Nephron (organoid): ENCODE results near the gene ITSN2.
"Not testable (repeated sequence)": the region's sequence is repeated elsewhere in the genome, so short reads cannot be mapped to it uniquely, and the experiment has no call there.

Experiments
- H3K27ac Mint-ChIP-seq, 3 experiments: 2 replicates each; pipeline ENCODE4 v1.8.0; 2020; ENCODE audit warnings: mixed read lengths in 3 of 3, mild to moderate bottlenecking in 2 of 3, moderate library complexity in 1 of 3
- H3K27me3 Mint-ChIP-seq: 2 replicates; pipeline ENCODE4 v1.8.0; 2021; ENCODE audit warnings: low read depth, mild to moderate bottlenecking, moderate library complexity, mixed read lengths
- H3K36me3 Mint-ChIP-seq: 2 replicates; pipeline ENCODE4 v1.8.0; 2020; ENCODE audit warnings: low read depth, mixed read lengths
- H3K4me1 Mint-ChIP-seq: 2 replicates; pipeline ENCODE4 v1.8.0; 2020; ENCODE audit warnings: mixed read lengths
- H3K4me3 Mint-ChIP-seq, 3 experiments: 2 replicates each; pipeline ENCODE4 v1.8.0; 2020; ENCODE audit warnings: mild to moderate bottlenecking in 3 of 3, mixed read lengths in 3 of 3, moderate library complexity in 2 of 3
- H3K9me3 Mint-ChIP-seq: 2 replicates; pipeline ENCODE4 v1.8.0; 2020; ENCODE audit warnings: mixed read lengths
- CTCF ChIP-seq, 3 experiments: fragments of 200-600 bp; sonication (generic); IDR thresholded peaks; one replicate each; pipeline ENCODE4 v1.5.0; 2021; ENCODE audit warnings: antibody characterized with exemption in 3 of 3; ENCODE audit not compliant: unreplicated experiment in 3 of 3

Gene ITSN2

GRCh38 chr2:24359129-24360049, 947 bp downstream of the ITSN2 start:
- peak overlapping the region; percentile 24 to 92 (median 86) for H3K27ac Mint-ChIP-seq
- peaks cover 10% of the 10 kb centered on the region for H3K27me3 Mint-ChIP-seq
- H3K4me1 Mint-ChIP-seq = peaks cover 23% of the 10 kb centered on the region
- H3K9me3 Mint-ChIP-seq = no peaks in the 10 kb centered on the region
- TF ChIP-seq CTCF (IDR thresholded peaks at IDR 0.05; ENCODE audit: unreplicated experiment in 3 of 3) = no peak
- H3K4me3 Mint-ChIP-seq = peak overlapping the region; percentile 75 to 97 (median 93)
- H3K36me3 Mint-ChIP-seq = no peaks in the 10 kb centered on the region

GRCh38 chr2:24357767-24358166, 2.6 kb downstream of the ITSN2 start:
- Mint-ChIP-seq H3K4me1 (peaks cover 31% of the 10 kb centered on the region), H3K27ac (peak overlapping the region in 1 of 3 experiments; percentile 39), H3K4me3 (peak overlapping the region; percentile 64 to 93 (median 80))
- H3K9me3 Mint-ChIP-seq, H3K27me3 Mint-ChIP-seq, H3K36me3 Mint-ChIP-seq: not testable (repeated sequence)

- peaks cover 35% of the 10 kb centered on the region for H3K4me1 Mint-ChIP-seq
- H3K4me3 Mint-ChIP-seq = peak overlapping the region; percentile 15 to 73 (median 57)
- not testable (repeated sequence) for H3K36me3 Mint-ChIP-seq, H3K9me3 Mint-ChIP-seq, H3K27ac Mint-ChIP-seq, H3K27me3 Mint-ChIP-seq
Measured at GRCh38 chr2:24357115-24357514, 3.2 kb downstream of the ITSN2 start.

GRCh38 chr2:24354957-24355356, 5.4 kb downstream of the ITSN2 start:
- peaks cover 41% of the 10 kb centered on the region for H3K4me1 Mint-ChIP-seq
- TF ChIP-seq CTCF (IDR thresholded peaks at IDR 0.05; ENCODE audit: unreplicated experiment in 3 of 3) = no peak
- peaks cover 4% of the 10 kb centered on the region for H3K27me3 Mint-ChIP-seq
- no peaks in the 10 kb centered on the region for H3K36me3 Mint-ChIP-seq
- peaks cover 4% of the 10 kb centered on the region for H3K9me3 Mint-ChIP-seq
- H3K27ac Mint-ChIP-seq = peak overlapping the region; percentile 4 to 73 (median 10)
- H3K4me3 Mint-ChIP-seq = no peak overlapping the region

GRCh38 chr2:24354395-24354794, 5.9 kb downstream of the ITSN2 start:
- peak overlapping the region in 1 of 3 experiments; percentile 10 for H3K27ac Mint-ChIP-seq
- H3K4me3 Mint-ChIP-seq = no peak overlapping the region
- no peak for TF ChIP-seq CTCF (IDR thresholded peaks at IDR 0.05; ENCODE audit: unreplicated experiment in 3 of 3)
- H3K9me3 Mint-ChIP-seq = peaks cover 4% of the 10 kb centered on the region
- H3K36me3 Mint-ChIP-seq = no peaks in the 10 kb centered on the region
- H3K4me1 Mint-ChIP-seq = peaks cover 44% of the 10 kb centered on the region
- peaks cover 4% of the 10 kb centered on the region for H3K27me3 Mint-ChIP-seq

- no peak for TF ChIP-seq CTCF (IDR thresholded peaks at IDR 0.05; ENCODE audit: unreplicated experiment in 3 of 3)
- Mint-ChIP-seq H3K36me3 (no peaks in the 10 kb centered on the region), H3K27ac (peak overlapping the region in 1 of 3 experiments; percentile 10), H3K9me3 (peaks cover 4% of the 10 kb centered on the region), H3K4me1 (peaks cover 42% of the 10 kb centered on the region), H3K27me3 (peaks cover 4% of the 10 kb centered on the region), H3K4me3 (no peak overlapping the region)
Measured at GRCh38 chr2:24353973-24354372, 6.4 kb downstream of the ITSN2 start.

GRCh38 chr2:24353364-24353763, 7.0 kb downstream of the ITSN2 start:
- Mint-ChIP-seq H3K27me3 (peaks cover 4% of the 10 kb centered on the region), H3K4me3 (no peak overlapping the region), H3K27ac (no peak overlapping the region), H3K4me1 (peaks cover 36% of the 10 kb centered on the region), H3K9me3 (peaks cover 4% of the 10 kb centered on the region), H3K36me3 (no peaks in the 10 kb centered on the region)
- TF ChIP-seq CTCF (IDR thresholded peaks at IDR 0.05; ENCODE audit: unreplicated experiment in 3 of 3) = no peak
